Smooth muscle cell of trachea (primary cell): ENCODE data around the gene RAB19. TPM values are rescaled to one million over a fixed set of nuclear protein-coding genes. Genes with fewer than 3 reads are reported as not detected.

Experiments used
- total RNA-seq: library from RNA; depleted of rRNA; stranded (reverse); fragments of >200 nt; gene quantifications from 2 replicates; pipeline ENCODE4 v1.2.1, GENCODE V29; 2014

RAB19 gene, protein sequence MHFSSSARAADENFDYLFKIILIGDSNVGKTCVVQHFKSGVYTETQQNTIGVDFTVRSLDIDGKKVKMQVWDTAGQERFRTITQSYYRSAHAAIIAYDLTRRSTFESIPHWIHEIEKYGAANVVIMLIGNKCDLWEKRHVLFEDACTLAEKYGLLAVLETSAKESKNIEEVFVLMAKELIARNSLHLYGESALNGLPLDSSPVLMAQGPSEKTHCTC
- not detected in 2 replicates for total RNA-seq

GRCh38 chr7:140403878-140404564, at the start of gene RAB19:
Gene RAB19, plus strand, starts transcription at chr7:140404058. Its CDS starts 3,589 bp downstream, at chr7:140407647.

DNA sequence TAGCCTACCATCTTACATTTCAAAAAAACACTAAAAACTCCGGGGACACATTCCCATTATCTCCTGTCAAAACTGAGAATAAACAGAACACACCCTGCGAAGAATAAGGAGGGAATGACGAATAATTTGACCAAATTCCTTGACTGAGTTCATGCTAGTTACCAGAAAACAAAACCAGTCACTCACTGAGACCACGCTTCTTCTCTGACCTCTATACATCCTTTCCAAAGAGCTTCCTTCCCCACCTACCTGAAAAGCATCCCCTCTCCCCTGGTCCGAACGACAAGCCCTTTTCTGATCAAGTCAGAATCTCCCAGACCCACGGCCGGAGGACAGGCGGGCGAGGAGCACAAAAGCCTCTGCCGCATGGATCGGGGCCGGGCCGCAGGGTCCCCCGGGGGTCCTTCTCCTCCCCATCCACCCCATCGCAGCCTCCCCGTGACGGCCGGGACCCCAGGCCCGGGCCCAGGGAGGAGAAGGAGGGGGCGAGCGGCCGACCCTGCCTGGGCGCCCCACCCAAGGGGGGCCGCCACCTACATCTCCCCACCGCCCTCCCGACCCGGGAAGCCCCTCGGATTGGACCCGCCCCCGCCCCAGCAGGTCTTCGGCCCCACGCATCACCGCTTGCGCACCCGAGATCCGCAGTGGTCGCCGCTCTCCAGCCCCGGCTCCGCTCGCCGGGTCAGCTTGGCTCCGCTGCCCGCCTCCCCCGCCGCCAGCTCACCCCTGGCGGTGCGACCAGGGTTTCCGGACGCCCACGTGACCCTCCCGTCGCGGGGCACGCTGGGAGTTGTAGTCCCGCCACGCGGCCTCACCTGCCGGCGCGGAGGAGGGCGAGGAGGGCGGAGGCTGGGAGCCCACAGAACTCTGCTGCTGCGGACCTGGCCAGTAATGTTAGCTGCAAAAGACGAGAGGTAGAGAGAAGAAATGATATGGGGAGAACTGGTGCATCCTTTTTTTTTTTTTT, 5.8 kb upstream of the RAB19 start, which contains the start of gene SLC37A3:
TSS of gene SLC37A3 (minus strand) at position 747 of the 967 bp plus-strand sequence. CDS start 16,004 bp downstream, outside the sequence.

Other genes starting within 250 kb of the RAB19 start
- 3.1 and 4.8 TPM in 2 replicates for gene KDM7A, start 227.1 kb upstream of the RAB19 start, total RNA-seq
- gene SLC37A3, start 5.5 kb upstream of the RAB19 start, total RNA-seq: 58.4 and 99.6 TPM in 2 replicates
- 72.9 and 83.4 TPM in 2 replicates for gene MKRN1, start 75.4 kb downstream of the RAB19 start, total RNA-seq
- gene DENND2A, start 236.8 kb downstream of the RAB19 start, total RNA-seq: 34.9 and 69.6 TPM in 2 replicates